Adrenal gland (tissue), 12 donors: ENCODE results near the gene PCDHGC5. TPM values are rescaled to one million over a fixed set of nuclear protein-coding genes. Genes with fewer than 3 reads are reported as not detected.

Experiments used
- DNase-seq, 7 donors: peaks; one replicate each; pipeline ENCODE4 v3.0.0-alpha.2; 2019 to 2020
- H3K27ac ChIP-seq, 5 donors: fragments of 200-600 bp; sonication (generic) in 4 of 5; 1 replicate in 3 of 5; 2 replicates in 2 of 5; pipeline versions ENCODE4 v1.5.1 to v1.8.0; 2016 to 2020; ENCODE audit warnings: mild to moderate bottlenecking in 1 of 5
- H3K27me3 ChIP-seq: fragments of 200-600 bp; 2 replicates; pipeline ENCODE4 v1.8.0; 2021
- H3K36me3 ChIP-seq, 2 donors: fragments of 200-600 bp; replicated peaks in 1 of 2; 1 replicate in 1 of 2; 2 replicates in 1 of 2; pipeline versions ENCODE4 v1.5.1 to v1.8.0; 2018 to 2022
- H3K4me1 ChIP-seq, 2 donors: fragments of 200-600 bp; replicated peaks in 1 of 2; 1 replicate in 1 of 2; 2 replicates in 1 of 2; pipeline versions ENCODE4 v1.5.1 to v1.8.0; 2018 to 2021
- H3K4me3 ChIP-seq, 4 donors: fragments of 200-600 bp; sonication (generic) in 3 of 4; one replicate each; pipeline ENCODE4 v1.5.1; 2016 to 2018
- H3K9me3 ChIP-seq, 3 donors: fragments of 200-600 bp; sonication (generic) in 1 of 3; replicated peaks in 1 of 3; 1 replicate in 2 of 3; 2 replicates in 1 of 3; pipeline versions ENCODE4 v1.5.1 to v1.8.0; 2016 to 2021
- POLR2A ChIP-seq, 2 donors: fragments of 450-650 bp; IDR thresholded peaks; one replicate each; pipeline ENCODE4 v1.6.1; 2017; ENCODE audit warnings: antibody characterized with exemption in 2 of 2, mild to moderate bottlenecking in 2 of 2, moderate library complexity in 1 of 2
- WGBS, 4 donors: extraction: QIAGEN DNeasy Blood & Tissue Kit in 2 of 4; methylation state at CpG; one replicate each; pipeline versions ENCODE4 v1.1.5 to v1.1.7; 2013 to 2017; 5-methylcytosine and 5-hydroxymethylcytosine counted together
- intact Hi-C, 2 donors: fragments of 100-400 bp; cut with DNase I; formaldehyde crosslinking; loops; one replicate each; pipeline versions ENCODE4 v1.14.1 to v1.15.0; 2022 to 2023
- polyA plus RNA-seq, 3 donors: library from polyadenylated mRNA; stranded (reverse); fragments of 200-250 nt in 2 of 3; fragments of 350-450 nt in 1 of 3; fragmentation: Illumina TruSeq in 1 of 3; extraction: RNeasy Lipid Tissue Mini Kit (QIAGEN cat#74804) in 1 of 3; gene quantifications; one replicate each; pipeline ENCODE4 v1.2.3, GENCODE V29; 2013 to 2014
- total RNA-seq, 9 donors: library from RNA; depleted of rRNA in 4 of 9; stranded (reverse); fragments of >200 nt in 4 of 9; fragments of 120-200 nt in 1 of 9; fragmentation: NEBNext Ultra II Directional in 1 of 9; extraction: Animal tissue kit (Norgen Biotek cat#: 25700) in 1 of 9; gene quantifications; one replicate each; pipeline versions ENCODE4 v1.1.0 to v1.2.4, GENCODE V29; 2013 to 2023
- TF ChIP-seq, protein P1 (sequence below), 6 experiments: fragments of 450-650 bp in 4 of 6; fragments of 200-600 bp in 2 of 6; sonication (generic) in 1 of 6; IDR thresholded peaks; 1 replicate in 5 of 6; 2 replicates in 1 of 6; pipeline versions ENCODE4 v1.5.1 to v1.8.0; 2016 to 2021; ENCODE audit warnings: antibody characterized with exemption in 6 of 6, mild to moderate bottlenecking in 2 of 6, moderate library complexity in 1 of 6
- donor health status: healthy with polysubstance abuse.
- donor health status: Bipolar disorder and iron deficiency.
- donor health status: DM: yes; HTN: yes; CAD: no.
- donor health status: DM: no; HTN: no; CAD: no.
- donor health status: DM: no; HTN: no; CAD: no.
- donor health status: DM: yes; HTN: yes; CAD: no.

The PCDHGC5 gene
- total and polyA plus RNA-seq, 12 donors: 0.10 to 5.2 (median 2.1) TPM

DNA sequence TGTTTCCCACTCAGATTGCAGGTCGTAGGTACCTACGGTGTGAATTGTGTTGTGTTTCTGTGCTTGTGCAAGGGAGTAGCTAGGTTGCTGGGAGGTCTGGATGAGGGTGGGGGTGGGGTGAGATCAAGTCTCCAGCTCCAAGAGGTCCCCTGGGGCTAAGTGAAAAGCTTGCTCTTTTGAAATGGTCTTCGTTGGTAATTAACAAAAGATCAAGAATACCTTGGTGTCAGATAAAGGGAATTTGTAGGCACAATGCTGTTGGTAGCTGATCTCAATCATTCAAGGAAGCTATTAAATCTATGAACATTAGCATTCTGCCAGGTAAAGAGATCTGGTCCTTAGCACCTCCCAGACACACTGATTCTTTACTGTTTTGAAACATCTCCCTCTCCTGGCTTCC, 5.0 kb upstream of the PCDHGC5 start:
- H3K27me3 ChIP-seq: no peaks in the 10 kb centered on the region
- peaks cover 4 to 36% of the 10 kb centered on the region in 2 donors for H3K4me1 ChIP-seq
- DNase-seq: no peak
- WGBS, 4 donors: 66 to 73% (median 69%) methylated on average over 3 of the region's 3 CpGs
- H3K36me3 ChIP-seq: no peaks in the 10 kb centered on the region
- H3K4me3 ChIP-seq: no peak overlapping the region
- no peak overlapping the region for H3K27ac ChIP-seq
- H3K9me3 ChIP-seq: no peaks in the 10 kb centered on the region
- TF ChIP-seq, protein P1, sequence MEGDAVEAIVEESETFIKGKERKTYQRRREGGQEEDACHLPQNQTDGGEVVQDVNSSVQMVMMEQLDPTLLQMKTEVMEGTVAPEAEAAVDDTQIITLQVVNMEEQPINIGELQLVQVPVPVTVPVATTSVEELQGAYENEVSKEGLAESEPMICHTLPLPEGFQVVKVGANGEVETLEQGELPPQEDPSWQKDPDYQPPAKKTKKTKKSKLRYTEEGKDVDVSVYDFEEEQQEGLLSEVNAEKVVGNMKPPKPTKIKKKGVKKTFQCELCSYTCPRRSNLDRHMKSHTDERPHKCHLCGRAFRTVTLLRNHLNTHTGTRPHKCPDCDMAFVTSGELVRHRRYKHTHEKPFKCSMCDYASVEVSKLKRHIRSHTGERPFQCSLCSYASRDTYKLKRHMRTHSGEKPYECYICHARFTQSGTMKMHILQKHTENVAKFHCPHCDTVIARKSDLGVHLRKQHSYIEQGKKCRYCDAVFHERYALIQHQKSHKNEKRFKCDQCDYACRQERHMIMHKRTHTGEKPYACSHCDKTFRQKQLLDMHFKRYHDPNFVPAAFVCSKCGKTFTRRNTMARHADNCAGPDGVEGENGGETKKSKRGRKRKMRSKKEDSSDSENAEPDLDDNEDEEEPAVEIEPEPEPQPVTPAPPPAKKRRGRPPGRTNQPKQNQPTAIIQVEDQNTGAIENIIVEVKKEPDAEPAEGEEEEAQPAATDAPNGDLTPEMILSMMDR (IDR thresholded peaks at IDR 0.05): no peak
- no peak for TF ChIP-seq POLR2A (IDR thresholded peaks at IDR 0.05)
- intact Hi-C loops: no loop called here

DNA sequence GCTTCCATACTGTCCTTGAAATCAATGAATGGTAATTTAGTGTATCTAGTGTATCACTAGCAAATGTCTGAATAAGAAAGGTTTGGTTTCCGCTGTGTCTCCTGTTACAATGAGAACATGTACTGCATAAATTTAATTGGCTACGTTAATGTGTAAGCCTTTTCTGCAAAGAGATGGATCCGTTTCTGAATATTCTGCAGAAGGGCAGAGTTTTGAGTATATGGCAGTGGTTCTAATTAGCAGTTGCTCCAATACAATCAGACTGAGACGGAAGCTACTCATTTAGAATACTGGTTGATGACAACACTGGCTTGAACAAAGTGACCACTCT, 4.6 kb upstream of the PCDHGC5 start:
- DNase-seq: no peak
- Histone ChIP-seq H3K4me1 (peaks cover 4 to 36% of the 10 kb centered on the region in 2 donors), H3K27me3 (no peaks in the 10 kb centered on the region), H3K36me3 (no peaks in the 10 kb centered on the region), H3K9me3 (no peaks in the 10 kb centered on the region), H3K27ac (no peak overlapping the region), H3K4me3 (peak overlapping the region in 1 of 4 donors; percentile 51)
- TF ChIP-seq, protein P1 (IDR thresholded peaks at IDR 0.05): no peak
- TF ChIP-seq POLR2A (IDR thresholded peaks at IDR 0.05): no peak
- intact Hi-C loops: no loop called here
- WGBS, 4 donors: 13 to 21% (median 17%) methylated on average over 4 of the region's 4 CpGs

DNA sequence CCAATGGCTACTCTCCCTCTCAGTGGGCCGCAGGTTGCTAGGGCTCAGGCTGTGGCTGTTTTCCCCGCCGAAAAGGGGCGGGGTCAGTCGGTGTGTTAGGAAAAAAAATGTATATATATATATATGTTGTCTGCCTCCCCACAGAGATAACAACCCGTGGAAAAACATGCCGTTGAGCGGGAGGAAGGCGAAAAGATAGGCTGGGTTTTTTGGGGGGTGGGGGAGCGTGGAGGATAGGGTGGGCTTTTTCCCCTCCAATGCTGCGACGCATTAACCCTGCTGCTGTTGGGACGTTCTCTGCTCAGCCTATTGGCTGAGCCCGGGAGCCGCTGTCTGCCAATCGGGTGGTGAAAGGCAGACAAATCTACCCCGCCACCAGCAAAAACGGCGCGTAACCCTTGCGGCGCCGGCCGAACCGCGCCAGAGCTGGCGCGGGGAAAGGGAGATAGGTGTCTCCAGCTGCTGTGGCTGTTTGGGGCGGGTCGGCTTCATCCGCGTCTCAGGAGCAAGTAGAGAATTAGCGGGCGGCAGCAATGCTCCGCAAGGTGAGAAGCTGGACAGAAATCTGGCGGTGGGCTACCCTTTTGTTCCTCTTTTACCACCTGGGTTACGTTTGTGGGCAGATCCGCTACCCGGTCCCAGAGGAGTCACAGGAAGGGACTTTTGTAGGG, 4.1 kb upstream of the PCDHGC5 start, which contains the start of gene PCDHGC4:
TSS of gene PCDHGC4 (plus strand) at position 390 of the 671 bp plus-strand sequence. CDS start at position 534, 144 bp downstream.
- TF ChIP-seq, protein P1 (IDR thresholded peaks at IDR 0.05): no peak
- no peak for TF ChIP-seq POLR2A (IDR thresholded peaks at IDR 0.05)
- H3K9me3 ChIP-seq: no peaks in the 10 kb centered on the region
- H3K27me3 ChIP-seq: no peaks in the 10 kb centered on the region
- H3K36me3 ChIP-seq: no peaks in the 10 kb centered on the region
- 5 to 8% (median 6%) methylated on average over 25 to 39 of the region's 39 CpGs for WGBS, 4 donors
- H3K4me1 ChIP-seq: peaks cover 4 to 36% of the 10 kb centered on the region in 2 donors
- DNase-seq: peak in 1 of 7 donors; percentile 26
- H3K27ac ChIP-seq: peak within 1 kb of the TSS in 1 of 5 donors; percentile 9
- H3K4me3 ChIP-seq: peak within 1 kb of the TSS in 2 of 4 donors; percentile 13 to 51
- intact Hi-C loops: no loop called here

DNA sequence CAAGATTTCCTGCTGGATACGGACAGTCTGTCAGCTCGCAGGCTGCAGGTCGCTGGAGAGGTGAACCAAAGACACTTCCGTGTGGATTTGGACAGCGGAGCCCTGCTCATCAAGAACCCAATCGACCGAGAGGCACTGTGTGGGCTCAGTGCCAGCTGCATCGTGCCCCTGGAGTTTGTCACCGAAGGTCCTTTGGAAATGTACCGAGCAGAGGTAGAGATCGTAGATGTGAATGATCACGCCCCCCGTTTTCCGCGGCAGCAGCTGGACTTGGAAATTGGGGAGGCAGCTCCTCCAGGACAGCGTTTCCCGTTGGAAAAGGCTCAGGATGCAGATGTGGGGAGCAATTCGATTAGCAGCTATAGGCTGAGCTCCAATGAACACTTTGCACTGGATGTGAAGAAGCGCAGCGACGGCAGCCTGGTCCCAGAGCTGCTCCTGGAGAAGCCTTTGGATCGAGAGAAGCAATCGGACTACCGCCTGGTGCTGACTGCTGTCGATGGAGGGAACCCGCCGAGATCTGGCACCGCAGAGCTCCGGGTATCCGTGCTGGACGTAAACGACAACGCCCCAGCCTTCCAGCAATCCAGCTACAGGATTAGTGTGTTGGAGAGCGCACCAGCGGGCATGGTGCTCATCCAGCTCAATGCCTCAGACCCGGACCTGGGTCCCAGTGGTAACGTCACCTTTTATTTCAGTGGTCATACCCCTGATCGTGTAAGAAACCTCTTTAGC, 3.4 kb upstream of the PCDHGC5 start:
- H3K9me3 ChIP-seq: no peaks in the 10 kb centered on the region
- H3K27ac ChIP-seq: peak overlapping the region in 1 of 5 donors; percentile 9
- no peaks in the 10 kb centered on the region for H3K27me3 ChIP-seq
- H3K36me3 ChIP-seq: no peaks in the 10 kb centered on the region
- intact Hi-C loops: no loop called here
- peak in 1 of 7 donors; percentile 54 for DNase-seq
- peak overlapping the region in 1 of 4 donors; percentile 51 for H3K4me3 ChIP-seq
- H3K4me1 ChIP-seq: peaks cover 4 to 36% of the 10 kb centered on the region in 2 donors
- WGBS, 4 donors: 58 to 80% (median 62%) methylated on average over 19 to 38 of the region's 38 CpGs
- TF ChIP-seq, protein P1 (IDR thresholded peaks at IDR 0.05): no peak
- no peak for TF ChIP-seq POLR2A (IDR thresholded peaks at IDR 0.05)
